ENCODE measurements around the gene AUTS2. TPM values are rescaled to one million over a fixed set of nuclear protein-coding genes. Genes with fewer than 3 reads are reported as not detected.

AUTS2 gene
- polyA plus RNA-seq, 1 donor (not counting 4 experiments of a cell fraction or from before 2014, with no cell fraction given), result 4.7 TPM

DNA sequence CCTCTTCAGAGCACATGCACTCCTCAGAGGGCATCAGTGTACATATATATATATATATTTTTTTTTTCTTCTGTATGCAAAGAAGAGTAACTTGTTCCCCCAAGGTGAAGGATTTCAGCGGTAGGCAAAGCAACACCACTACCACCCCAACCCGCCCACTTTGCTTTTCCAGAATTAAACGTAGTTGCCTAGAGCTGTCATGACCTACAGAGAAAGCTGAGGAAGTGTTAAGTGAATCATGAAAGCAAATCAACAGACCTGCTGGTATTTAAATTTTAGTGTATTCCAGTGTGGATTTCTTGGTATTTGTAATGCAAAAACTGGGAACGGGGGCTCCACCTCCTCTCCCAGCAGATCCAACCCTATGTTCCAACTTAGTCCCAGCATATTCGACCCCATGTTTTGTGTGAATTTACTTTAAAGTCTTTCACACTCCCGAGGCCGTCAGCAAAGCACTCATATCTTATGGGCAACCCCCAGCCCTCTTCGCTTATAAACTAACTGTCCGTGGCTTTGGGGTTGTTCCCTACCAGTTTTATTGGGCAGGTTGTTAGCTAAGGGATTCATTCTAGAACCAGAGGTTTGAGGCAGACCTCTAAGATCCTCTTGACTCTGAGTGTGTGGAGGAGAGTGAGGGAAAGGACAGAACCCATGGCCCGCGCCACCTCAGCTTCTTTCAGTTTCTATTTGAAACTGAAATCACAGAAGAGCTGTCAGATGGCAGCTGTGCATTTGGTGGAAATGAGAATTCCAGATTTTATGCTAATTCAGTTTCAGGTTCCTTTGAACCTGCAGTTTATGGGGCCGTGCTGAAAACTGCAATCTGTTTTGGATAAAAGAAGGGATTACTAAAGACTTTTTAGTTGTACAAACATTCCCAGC lies 1083.4 kb downstream of the AUTS2 start:
- Histone ChIP-seq H3K36me3 (ENCODE audit: control insufficient read depth in 2 of 2, extremely low read depth in 1 of 2, insufficient read depth in 2 of 2, low read length in 2 of 2) (no peaks in the 10 kb centered on the region), H3K9me3 (ENCODE audit: control insufficient read depth, low read depth, low read length) (no peaks in the 10 kb centered on the region), H3K9ac (ENCODE audit: control insufficient read depth, extremely low read depth, insufficient read depth, low read length) (no peak overlapping the region), H3K27ac (ENCODE audit: control insufficient read depth, insufficient read depth, low read length) (no peak overlapping the region), H3K4me2 (ENCODE audit: control insufficient read depth, extremely low read depth, insufficient read depth, low read depth, low read length) (no peak overlapping the region), H3K9me1 (ENCODE audit: control insufficient read depth, extremely low read depth, insufficient read depth, low read length) (no peaks in the 10 kb centered on the region), H3K27me3 (ENCODE audit: control insufficient read depth, extremely low read depth, insufficient read depth, low read length) (no peaks in the 10 kb centered on the region), H3K4me1 (ENCODE audit: control insufficient read depth, extremely low read depth, insufficient read depth, low read length) (peaks cover 4% of the 10 kb centered on the region), H2AFZ (ENCODE audit: control insufficient read depth, low read length) (no peak overlapping the region), H3K4me3 (ENCODE audit: control insufficient read depth in 2 of 3, extremely low read depth in 1 of 3, insufficient read depth in 2 of 3, low read depth in 1 of 3, low read length in 3 of 3) (no peak overlapping the region), H3K79me2 (ENCODE audit: control insufficient read depth, insufficient read depth, low read length) (no peaks in the 10 kb centered on the region), H4K20me1 (ENCODE audit: control insufficient read depth, extremely low read depth, insufficient read depth, low read length) (no peaks in the 10 kb centered on the region)
- dilution Hi-C loops (cut with MboI; ENCODE audit: extremely low pct_ligation_motif_present, low sequenced_read_pairs), result no loop called here
- TF ChIP-seq EZH2 (IDR thresholded peaks at IDR 0.05; ENCODE audit: low read length), result no peak
- TF ChIP-seq, protein P1, sequence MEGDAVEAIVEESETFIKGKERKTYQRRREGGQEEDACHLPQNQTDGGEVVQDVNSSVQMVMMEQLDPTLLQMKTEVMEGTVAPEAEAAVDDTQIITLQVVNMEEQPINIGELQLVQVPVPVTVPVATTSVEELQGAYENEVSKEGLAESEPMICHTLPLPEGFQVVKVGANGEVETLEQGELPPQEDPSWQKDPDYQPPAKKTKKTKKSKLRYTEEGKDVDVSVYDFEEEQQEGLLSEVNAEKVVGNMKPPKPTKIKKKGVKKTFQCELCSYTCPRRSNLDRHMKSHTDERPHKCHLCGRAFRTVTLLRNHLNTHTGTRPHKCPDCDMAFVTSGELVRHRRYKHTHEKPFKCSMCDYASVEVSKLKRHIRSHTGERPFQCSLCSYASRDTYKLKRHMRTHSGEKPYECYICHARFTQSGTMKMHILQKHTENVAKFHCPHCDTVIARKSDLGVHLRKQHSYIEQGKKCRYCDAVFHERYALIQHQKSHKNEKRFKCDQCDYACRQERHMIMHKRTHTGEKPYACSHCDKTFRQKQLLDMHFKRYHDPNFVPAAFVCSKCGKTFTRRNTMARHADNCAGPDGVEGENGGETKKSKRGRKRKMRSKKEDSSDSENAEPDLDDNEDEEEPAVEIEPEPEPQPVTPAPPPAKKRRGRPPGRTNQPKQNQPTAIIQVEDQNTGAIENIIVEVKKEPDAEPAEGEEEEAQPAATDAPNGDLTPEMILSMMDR (optimal IDR thresholded peaks at IDR 0.05 in 1 of 3, IDR thresholded peaks at IDR 0.05 in 1 of 3, conservative IDR thresholded peaks at IDR 0.05 in 1 of 3; ENCODE audit: extremely low read depth in 1 of 3, insufficient read depth in 2 of 3, low read length in 3 of 3), result no peak
- no peak for FAIRE-seq
- no peak for DNase-seq (ENCODE audit: low read depth, low spot score)

DNA sequence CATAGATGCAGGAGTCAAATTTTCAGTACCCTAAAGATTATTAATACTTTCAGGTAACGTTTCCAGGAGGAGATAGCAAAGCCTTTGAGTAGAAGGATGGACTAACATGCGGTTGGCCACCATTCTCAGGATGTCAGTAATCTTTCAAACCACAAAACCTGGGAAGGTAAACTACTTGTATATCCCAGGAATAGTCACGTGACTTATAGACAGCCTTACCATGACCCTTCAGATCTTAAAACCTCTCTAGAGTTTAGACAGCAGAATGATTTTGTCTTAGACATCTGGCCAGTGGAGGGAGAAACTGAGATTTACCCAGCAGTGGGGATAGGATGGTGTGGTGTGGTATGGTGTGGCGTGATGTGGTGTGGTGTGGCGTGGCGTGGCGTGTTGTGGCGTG lies 1085.9 kb downstream of the AUTS2 start:
- DNase-seq (ENCODE audit: low read depth, low spot score), result no peak
- H3K4me2 ChIP-seq (ENCODE audit: control insufficient read depth, extremely low read depth, insufficient read depth, low read depth, low read length), result no peak overlapping the region
- H4K20me1 ChIP-seq (ENCODE audit: control insufficient read depth, extremely low read depth, insufficient read depth, low read length), result no peaks in the 10 kb centered on the region
- no peaks in the 10 kb centered on the region for H3K4me1 ChIP-seq (ENCODE audit: control insufficient read depth, extremely low read depth, insufficient read depth, low read length)
- no peak for FAIRE-seq
- no peak overlapping the region for H3K27ac ChIP-seq (ENCODE audit: control insufficient read depth, insufficient read depth, low read length)
- TF ChIP-seq EZH2 (IDR thresholded peaks at IDR 0.05; ENCODE audit: low read length), result no peak
- TF ChIP-seq, protein P1 (optimal IDR thresholded peaks at IDR 0.05 in 1 of 3, IDR thresholded peaks at IDR 0.05 in 1 of 3, conservative IDR thresholded peaks at IDR 0.05 in 1 of 3; ENCODE audit: extremely low read depth in 1 of 3, insufficient read depth in 2 of 3, low read length in 3 of 3), result no peak
- H3K4me3 ChIP-seq (ENCODE audit: control insufficient read depth in 2 of 3, extremely low read depth in 1 of 3, insufficient read depth in 2 of 3, low read depth in 1 of 3, low read length in 3 of 3), result no peak overlapping the region
- no peaks in the 10 kb centered on the region for H3K9me3 ChIP-seq (ENCODE audit: control insufficient read depth, low read depth, low read length)
- H3K36me3 ChIP-seq (ENCODE audit: control insufficient read depth in 2 of 2, extremely low read depth in 1 of 2, insufficient read depth in 2 of 2, low read length in 2 of 2), result no peaks in the 10 kb centered on the region
- no peak overlapping the region for H2AFZ ChIP-seq (ENCODE audit: control insufficient read depth, low read length)
- H3K27me3 ChIP-seq (ENCODE audit: control insufficient read depth, extremely low read depth, insufficient read depth, low read length), result no peaks in the 10 kb centered on the region
- no peaks in the 10 kb centered on the region for H3K79me2 ChIP-seq (ENCODE audit: control insufficient read depth, insufficient read depth, low read length)
- H3K9ac ChIP-seq (ENCODE audit: control insufficient read depth, extremely low read depth, insufficient read depth, low read length), result no peak overlapping the region
- no peaks in the 10 kb centered on the region for H3K9me1 ChIP-seq (ENCODE audit: control insufficient read depth, extremely low read depth, insufficient read depth, low read length)
- dilution Hi-C loops (cut with MboI; ENCODE audit: extremely low pct_ligation_motif_present, low sequenced_read_pairs), result no loop called here
